Activated T-cell treated with anti-CD3 and anti-CD28 coated beads for 48 hours (primary cell): Measurements from ENCODE around the gene ZNF804A.

Experiments used
- DNase-seq: peaks from one replicate; pipeline ENCODE4 v3.0.0-alpha.2; 2020; ENCODE audit warnings: low read depth

ZNF804A gene

DNA sequence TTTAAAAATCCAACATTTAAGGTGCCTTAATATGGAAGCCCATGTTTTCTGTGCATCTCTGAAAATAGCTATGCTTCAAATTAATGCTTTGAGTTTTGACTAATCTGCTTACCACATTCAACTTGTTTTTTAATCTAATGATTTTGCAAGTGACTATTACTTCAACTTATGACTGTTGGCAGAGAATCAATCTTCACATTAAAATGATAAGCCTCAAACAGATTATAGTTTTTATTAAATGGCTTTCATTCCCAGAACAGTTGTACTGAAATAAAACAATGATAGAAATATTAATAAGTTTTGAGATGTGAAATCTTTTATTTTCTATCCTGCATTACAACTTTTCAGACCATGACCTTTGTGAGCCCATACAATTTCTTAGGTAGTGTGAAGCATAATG, 347.5 kb downstream of the ZNF804A start:
- no peak for DNase-seq

DNA sequence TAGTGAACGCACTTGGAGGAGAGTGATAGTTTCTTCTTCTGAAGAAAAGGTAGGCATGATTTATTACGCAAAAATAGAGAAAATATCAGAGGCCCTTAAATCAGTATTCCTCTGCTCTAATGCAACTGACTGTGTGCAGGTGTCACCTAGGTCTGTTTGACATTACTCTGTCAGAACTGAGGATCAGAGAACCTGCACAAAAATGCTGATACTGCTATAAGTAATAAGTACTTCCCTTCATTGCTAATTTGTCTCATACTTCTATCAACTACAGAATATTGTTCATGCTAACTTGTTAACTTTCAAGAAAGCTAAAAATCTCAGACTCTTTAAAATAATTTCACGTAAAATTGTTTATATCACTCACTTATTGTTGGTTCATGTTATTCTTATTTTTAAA, 358.5 kb downstream of the ZNF804A start:
- DNase-seq = no peak

DNA sequence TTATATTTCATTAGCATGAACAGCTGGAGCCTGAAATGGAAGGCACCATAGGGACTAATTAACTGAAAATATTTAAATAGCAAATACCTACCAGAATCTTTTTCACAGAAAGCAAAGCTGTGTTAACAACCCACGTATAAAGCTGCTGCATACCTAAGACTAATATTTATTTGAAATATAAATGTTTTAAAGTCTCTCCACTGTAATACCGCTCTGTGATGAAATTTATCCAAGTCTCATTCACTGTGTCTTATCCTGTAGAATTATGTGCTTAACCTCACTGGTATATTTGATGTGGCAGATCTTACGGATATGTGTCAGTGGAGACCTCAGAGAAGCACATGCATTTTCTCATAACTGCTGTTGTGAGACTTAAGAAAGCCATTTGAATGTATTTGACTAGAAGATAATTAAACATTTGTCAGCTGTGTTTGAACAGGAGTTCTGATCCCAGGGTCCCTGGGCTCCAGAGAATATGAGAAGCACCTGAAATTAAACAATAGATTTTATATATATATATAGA, 373.3 kb downstream of the ZNF804A start:
- no peak for DNase-seq
